KOPT-K1 (cell line): ENCODE results near the gene ADD1.
A peak's percentile ranks its signal among the peaks of the same experiment; 100 is the strongest.

Experiments
- H3K27ac ChIP-seq: fragments of 200-600 bp; sonication (generic); 2 replicates; pipeline ENCODE4 v1.5.1; 2016; ENCODE audit warnings: antibody characterized with exemption, mild to moderate bottlenecking, low read depth, low read length; ENCODE audit not compliant: poor library complexity, severe bottlenecking
- H3K36me3 ChIP-seq: fragments of 200-600 bp; sonication (generic); 2 replicates; pipeline ENCODE4 v1.5.1; 2017; ENCODE audit warnings: antibody characterized with exemption, mild to moderate bottlenecking, low read length, moderate library complexity; ENCODE audit not compliant: insufficient read depth
- H3K9me3 ChIP-seq: fragments of 200-600 bp; sonication (generic); 2 replicates; pipeline ENCODE4 v1.5.1; 2017; ENCODE audit warnings: antibody characterized with exemption, low read length, mild to moderate bottlenecking; ENCODE audit not compliant: insufficient read depth, poor library complexity, severe bottlenecking

The ADD1 gene

GRCh38 chr4:2850966-2851798, 7.5 kb downstream of the ADD1 start:
- Histone ChIP-seq H3K9me3 (no peaks in the 10 kb centered on the region), H3K27ac (peak overlapping the region; percentile 15), H3K36me3 (peaks cover 19% of the 10 kb centered on the region)

GRCh38 chr4:2852481-2852921, 8.9 kb downstream of the ADD1 start:
- no peaks in the 10 kb centered on the region for H3K9me3 ChIP-seq
- peaks cover 22% of the 10 kb centered on the region for H3K36me3 ChIP-seq
- peak overlapping the region; percentile 47 for H3K27ac ChIP-seq

DNA sequence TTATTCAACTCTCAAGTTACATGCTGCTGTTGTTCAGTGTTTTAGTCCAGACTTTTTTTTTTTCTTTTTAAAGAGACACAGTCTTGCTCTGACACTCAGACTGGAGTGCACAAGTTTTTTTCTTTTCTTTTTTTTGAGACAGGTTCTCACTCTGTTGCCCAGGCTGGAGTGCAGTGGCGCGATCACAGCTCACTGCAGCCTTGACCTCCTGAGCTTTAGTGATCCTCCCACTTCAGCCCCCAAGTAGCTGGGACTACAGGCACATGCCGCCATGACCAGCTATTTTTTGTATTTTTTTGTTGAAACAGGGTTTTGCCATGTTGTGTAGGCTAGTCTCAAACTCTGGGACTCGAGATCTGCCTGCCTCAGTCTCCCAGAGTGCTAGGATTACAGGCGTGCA, 11.9 kb downstream of the ADD1 start:
- Histone ChIP-seq H3K36me3 (peaks cover 23% of the 10 kb centered on the region), H3K27ac (no peak overlapping the region), H3K9me3 (no peaks in the 10 kb centered on the region)

GRCh38 chr4:2856266-2856665, 12.6 kb downstream of the ADD1 start:
- Histone ChIP-seq H3K9me3 (no peaks in the 10 kb centered on the region), H3K36me3 (peaks cover 23% of the 10 kb centered on the region), H3K27ac (no peak overlapping the region)

- no peaks in the 10 kb centered on the region for H3K9me3 ChIP-seq
- no peak overlapping the region for H3K27ac ChIP-seq
- H3K36me3 ChIP-seq, result peaks cover 23% of the 10 kb centered on the region
These were observed 13.8 kb downstream of the ADD1 start for GRCh38 chr4:2857349-2857927.

DNA sequence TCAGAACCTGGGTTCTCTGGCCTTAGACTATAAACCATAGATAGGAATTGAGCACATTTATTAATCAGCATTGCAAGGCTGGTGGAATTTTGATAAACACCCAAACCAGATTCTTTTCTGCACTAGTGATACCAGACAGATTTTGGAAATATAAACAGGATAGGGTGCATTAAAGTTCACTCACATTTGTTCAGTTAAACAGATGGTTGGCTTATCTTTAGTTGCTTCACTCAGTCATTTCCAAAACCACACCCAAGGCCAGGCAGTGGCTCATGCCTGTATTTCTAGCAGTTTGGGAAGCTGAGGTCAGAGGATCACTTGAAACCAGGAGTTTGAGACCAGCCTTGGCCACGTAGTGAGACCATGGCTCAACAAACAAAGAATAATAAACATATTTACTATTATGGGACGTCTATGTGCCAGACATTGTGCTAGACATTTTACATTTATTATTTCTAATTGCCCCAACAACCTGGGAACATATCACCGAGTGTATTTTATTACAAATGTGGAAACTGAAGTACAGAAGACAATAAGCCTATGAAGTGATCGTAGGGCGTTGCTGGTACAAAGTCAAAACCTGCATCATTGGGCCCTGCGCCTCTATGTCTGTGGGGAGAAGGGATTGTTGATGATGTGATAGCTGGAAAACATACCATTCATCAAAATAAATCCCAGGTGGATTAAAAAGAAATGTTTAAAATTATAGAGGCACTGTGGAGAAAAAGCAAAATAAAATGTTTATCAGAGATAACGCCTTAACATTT, 15.0 kb downstream of the ADD1 start:
- no peak overlapping the region for H3K27ac ChIP-seq
- peaks cover 20% of the 10 kb centered on the region for H3K36me3 ChIP-seq
- H3K9me3 ChIP-seq, result no peaks in the 10 kb centered on the region

GRCh38 chr4:2859514-2859913, 15.9 kb downstream of the ADD1 start:
- Histone ChIP-seq H3K9me3 (no peaks in the 10 kb centered on the region), H3K36me3 (peaks cover 12% of the 10 kb centered on the region), H3K27ac (no peak overlapping the region)

GRCh38 chr4:2860391-2861348, 17.0 kb downstream of the ADD1 start:
- H3K9me3 ChIP-seq, result no peaks in the 10 kb centered on the region
- H3K36me3 ChIP-seq, result peaks cover 4% of the 10 kb centered on the region; the same call in 1 of the 2 replicates
- H3K27ac ChIP-seq, result no peak overlapping the region

DNA sequence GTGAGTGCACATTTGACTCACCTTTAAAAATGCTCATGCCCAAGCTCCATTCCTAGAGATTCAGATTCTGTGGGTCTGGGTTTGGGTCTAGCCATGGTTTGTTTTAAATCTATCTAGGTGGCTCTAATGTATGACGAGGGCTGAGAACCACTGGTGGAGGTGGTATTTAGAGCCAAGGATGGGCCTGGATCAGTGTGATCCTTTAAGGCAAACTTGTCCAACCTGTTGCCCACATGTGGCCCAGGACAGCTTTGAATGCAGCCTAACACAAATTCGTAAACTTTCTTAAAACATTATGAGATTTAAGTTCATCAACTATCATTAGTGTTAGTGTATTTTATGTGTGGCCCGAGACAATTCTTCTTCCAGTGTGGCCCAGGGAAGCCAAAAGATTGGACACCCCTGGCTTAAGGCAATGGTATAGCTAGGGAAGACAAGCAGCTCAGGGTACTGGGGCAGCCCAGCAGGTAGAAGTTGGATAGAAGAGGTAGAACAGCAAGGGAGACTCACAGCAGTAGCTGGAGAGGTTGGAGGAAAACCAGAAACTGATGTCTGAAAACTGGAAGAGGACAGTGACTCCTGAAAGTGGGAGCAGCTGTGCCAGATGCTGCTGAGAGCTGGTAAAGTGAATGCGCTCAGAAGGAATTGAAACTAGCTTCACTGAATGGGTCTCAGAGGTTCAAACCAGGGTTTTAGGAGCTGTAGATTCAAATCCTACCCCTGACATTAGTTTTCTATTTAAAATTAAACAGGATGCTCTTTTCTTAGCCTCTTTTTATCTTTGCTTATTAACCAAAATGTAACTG, 18.2 kb downstream of the ADD1 start:
- Histone ChIP-seq H3K27ac (no peak overlapping the region), H3K36me3 (peaks cover 4% of the 10 kb centered on the region; the same call in 1 of the 2 replicates), H3K9me3 (no peaks in the 10 kb centered on the region)

GRCh38 chr4:2862528-2862927, 18.9 kb downstream of the ADD1 start:
- peaks cover under 1% of the 10 kb centered on the region; the same call in 1 of the 2 replicates for H3K36me3 ChIP-seq
- no peak overlapping the region for H3K27ac ChIP-seq
- H3K9me3 ChIP-seq, result no peaks in the 10 kb centered on the region

- Histone ChIP-seq H3K9me3 (no peaks in the 10 kb centered on the region), H3K36me3 (no peaks in the 10 kb centered on the region; the same call in 1 of the 2 replicates), H3K27ac (no peak overlapping the region)
These were observed 20.0 kb downstream of the ADD1 start for GRCh38 chr4:2863649-2864048.

- Histone ChIP-seq H3K27ac (no peak overlapping the region), H3K36me3 (no peaks in the 10 kb centered on the region; the same call in 1 of the 2 replicates), H3K9me3 (no peaks in the 10 kb centered on the region)
These were observed 21.6 kb downstream of the ADD1 start for GRCh38 chr4:2865196-2865780.

- no peaks in the 10 kb centered on the region for H3K9me3 ChIP-seq
- no peak overlapping the region for H3K27ac ChIP-seq
- H3K36me3 ChIP-seq, result no peaks in the 10 kb centered on the region; the same call in 1 of the 2 replicates
These were observed 22.7 kb downstream of the ADD1 start for GRCh38 chr4:2866160-2866861.
